Testis (tissue), 3 donors: ENCODE data around the gene MRPL4. TPM values are rescaled to one million over a fixed set of nuclear protein-coding genes. Genes with fewer than 3 reads are reported as not detected.
A peak's percentile ranks its signal among the peaks of the same experiment; 100 is the strongest.

Experiments used
- DNase-seq: peaks from one replicate; pipeline ENCODE4 v3.0.0-alpha.2; 2019
- H3K27ac ChIP-seq, 2 donors: fragments of 200-600 bp; sonication (generic); one replicate each; pipeline ENCODE4 v1.5.1; 2019
- H3K27me3 ChIP-seq: fragments of 200-600 bp; sonication (generic); one replicate; pipeline ENCODE4 v1.5.1; 2019
- H3K36me3 ChIP-seq: fragments of 200-600 bp; sonication (generic); one replicate; pipeline ENCODE4 v1.5.1; 2017; ENCODE audit warnings: low read depth; ENCODE audit errors: missing control alignments
- H3K4me1 ChIP-seq: fragments of 200-600 bp; sonication (generic); one replicate; pipeline ENCODE4 v1.5.1; 2019
- H3K4me3 ChIP-seq, 2 donors: fragments of 200-600 bp; sonication (generic); one replicate each; pipeline ENCODE4 v1.5.1; 2017 to 2019
- H3K9me3 ChIP-seq: fragments of 200-600 bp; sonication (generic); one replicate; pipeline ENCODE4 v1.5.1; 2017
- CTCF ChIP-seq, 3 experiments: fragments of 450-650 bp in 2 of 3; fragments of 200-600 bp in 1 of 3; sonication (generic) in 1 of 3; IDR thresholded peaks; one replicate each; pipeline ENCODE4 v1.5.1; 2016 to 2019; ENCODE audit warnings: antibody characterized with exemption in 3 of 3, mild to moderate bottlenecking in 2 of 3, moderate library complexity in 1 of 3
- POLR2A ChIP-seq: fragments of 450-650 bp; IDR thresholded peaks from one replicate; pipeline ENCODE4 v1.6.1; 2017; ENCODE audit warnings: antibody characterized with exemption, mild to moderate bottlenecking, moderate library complexity
- WGBS, 2 donors: methylation state at CpG; one replicate each; pipeline ENCODE4 v1.1.5; 2018; 5-methylcytosine and 5-hydroxymethylcytosine counted together
- intact Hi-C: fragments of 100-400 bp; cut with DNase I; formaldehyde crosslinking; loops from one replicate; pipeline ENCODE4 v1.15.1; 2023; ENCODE audit warnings: low total_unique reads
- polyA plus RNA-seq: library from polyadenylated mRNA; stranded (reverse); fragments of 350-450 nt; fragmentation: Illumina TruSeq; extraction: RNeasy Lipid Tissue Mini Kit (QIAGEN cat#74804); gene quantifications from one replicate; pipeline ENCODE4 v1.2.3, GENCODE V29; 2014; ENCODE audit warnings: low read depth, low replicate concordance; ENCODE audit not compliant: insufficient read depth
- total RNA-seq, 2 donors: library from RNA; depleted of rRNA; stranded (reverse); fragments of >200 nt; gene quantifications; one replicate each; pipeline ENCODE4 v1.2.3, GENCODE V29; 2016

MRPL4 gene
- total and polyA plus RNA-seq, 3 donors from 2014 or later: 53.3 to 91.8 (median 63.5) TPM

- no peak for DNase-seq
- Histone ChIP-seq H3K4me1 (peaks cover 7% of the 10 kb centered on the region), H3K27ac (no peak overlapping the region), H3K27me3 (no peaks in the 10 kb centered on the region), H3K4me3 (no peak overlapping the region), H3K36me3 (no peaks in the 10 kb centered on the region), H3K9me3 (no peaks in the 10 kb centered on the region)
- 82 to 85% methylated on average over 9 of the region's 9 CpGs for WGBS, 2 donors
- TF ChIP-seq CTCF (IDR thresholded peaks at IDR 0.05): no peak
- no peak for TF ChIP-seq POLR2A
- intact Hi-C loops: loop anchor here (5.0 kb wide), 1 partner anchor 135 kb away; no protein-coding TSS in a partner anchor
Observed at GRCh38 chr19:10256970-10257615, 5.1 kb downstream of the MRPL4 start.

GRCh38 chr19:10258080-10258710 lies 6.2 kb downstream of the MRPL4 start:
- 95% methylated on average over 10 to 18 of the region's 18 CpGs for WGBS, 2 donors
- TF ChIP-seq CTCF (IDR thresholded peaks at IDR 0.05) (no peak), POLR2A (no peak)
- H3K27ac ChIP-seq: no peak overlapping the region
- H3K9me3 ChIP-seq: no peaks in the 10 kb centered on the region
- DNase-seq: no peak
- no peaks in the 10 kb centered on the region for H3K27me3 ChIP-seq
- H3K36me3 ChIP-seq: no peaks in the 10 kb centered on the region
- no peak overlapping the region for H3K4me3 ChIP-seq
- no peaks in the 10 kb centered on the region for H3K4me1 ChIP-seq
- intact Hi-C loops: loop anchor here (5.0 kb wide), 1 partner anchor 134 kb away; no protein-coding TSS in a partner anchor

GRCh38 chr19:10259162-10259905 lies 7.3 kb downstream of the MRPL4 start:
- H3K9me3 ChIP-seq: no peaks in the 10 kb centered on the region
- H3K36me3 ChIP-seq: no peaks in the 10 kb centered on the region
- peak; percentile 93 for DNase-seq
- no peaks in the 10 kb centered on the region for H3K4me1 ChIP-seq
- H3K27me3 ChIP-seq: no peaks in the 10 kb centered on the region
- no peak for TF ChIP-seq POLR2A
- TF ChIP-seq CTCF (IDR thresholded peaks at IDR 0.05): peak in 2 of 3 experiments; percentile 34 to 61
- no peak overlapping the region for H3K4me3 ChIP-seq
- H3K27ac ChIP-seq: no peak overlapping the region
- 67 to 76% methylated on average over 17 to 30 of the region's 32 CpGs for WGBS, 2 donors
- intact Hi-C loops: loop anchor here (5.0 kb wide), 1 partner anchor 133 kb away; no protein-coding TSS in a partner anchor

GRCh38 chr19:10260141-10260584 lies 8.1 kb downstream of the MRPL4 start:
- TF ChIP-seq POLR2A (no peak), CTCF (IDR thresholded peaks at IDR 0.05) (no peak)
- Histone ChIP-seq H3K27me3 (no peaks in the 10 kb centered on the region), H3K9me3 (no peaks in the 10 kb centered on the region), H3K27ac (no peak overlapping the region), H3K4me1 (no peaks in the 10 kb centered on the region), H3K36me3 (no peaks in the 10 kb centered on the region), H3K4me3 (no peak overlapping the region)
- intact Hi-C loops: no loop called here
- DNase-seq: no peak
- WGBS, 2 donors: 81% methylated on average over 8 of the region's 8 CpGs
